Body of pancreas (tissue), 4 donors: ENCODE data around the gene NPEPPS.
"Not testable (repeated sequence)": the region's sequence is repeated elsewhere in the genome, so short reads cannot be mapped to it uniquely, and the experiment has no call there.

Experiments
- CTCF ChIP-seq, 7 experiments: fragments of 450-650 bp in 4 of 7; fragments of 200-600 bp in 3 of 7; sonication (generic) in 3 of 7; IDR thresholded peaks; one replicate each; pipeline ENCODE4 v1.5.1; 2016 to 2019; ENCODE audit warnings: antibody characterized with exemption in 7 of 7
- POLR2A ChIP-seq, 3 donors: fragments of 450-650 bp; IDR thresholded peaks; one replicate each; pipeline ENCODE4 v1.6.1; 2016; ENCODE audit warnings: antibody characterized with exemption in 3 of 3, mild to moderate bottlenecking in 2 of 3

- TF ChIP-seq CTCF, POLR2A (IDR thresholded peaks at IDR 0.05): not testable (repeated sequence)
These were observed 17.6 kb upstream of the NPEPPS start for GRCh38 chr17:47513301-47513700.
